Measurements from ENCODE around the gene ZC3H18.

- no peak for TF ChIP-seq YY1 (IDR thresholded peaks at IDR 0.05; ENCODE audit: insufficient read depth, insufficient read length)
- TF ChIP-seq ZNF274 (IDR thresholded peaks at IDR 0.05; ENCODE audit: low read depth, low read length) = no peak
Observed at GRCh38 chr16:88554711-88555264, 15.4 kb upstream of the ZC3H18 start.
